HG02970 (cell line): ENCODE measurements around the gene PNISR.

Experiments used
- ATAC-seq: cut with Tn5 transposase; IDR thresholded peaks from one replicate; pipeline ENCODE4 v1.9.1; 2021; ENCODE audit warnings: mild to moderate bottlenecking, moderate library complexity, moderate number of reproducible peaks; ENCODE audit not compliant: unreplicated experiment, low FRiP score

Gene PNISR

DNA sequence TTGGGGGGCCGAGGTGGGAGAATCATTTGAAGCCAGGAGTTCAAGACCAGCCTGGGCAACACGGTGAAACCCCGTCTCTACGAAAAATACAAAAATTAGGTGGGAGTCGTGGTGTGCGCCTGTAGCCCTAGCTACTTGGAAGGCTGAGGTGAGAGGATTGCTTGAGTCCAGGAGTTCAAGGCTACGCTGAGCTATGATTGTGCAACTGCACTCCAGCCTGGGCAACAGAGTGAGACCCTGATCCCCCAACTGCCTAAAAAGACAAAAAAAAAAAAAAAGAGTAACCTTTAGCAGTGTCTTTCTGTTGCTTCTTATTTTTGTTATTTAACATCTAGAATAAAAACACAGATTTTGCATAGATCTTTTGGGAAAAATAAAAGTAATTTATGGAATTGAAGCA lies 18.0 kb downstream of the PNISR start:
- no peak for ATAC-seq

DNA sequence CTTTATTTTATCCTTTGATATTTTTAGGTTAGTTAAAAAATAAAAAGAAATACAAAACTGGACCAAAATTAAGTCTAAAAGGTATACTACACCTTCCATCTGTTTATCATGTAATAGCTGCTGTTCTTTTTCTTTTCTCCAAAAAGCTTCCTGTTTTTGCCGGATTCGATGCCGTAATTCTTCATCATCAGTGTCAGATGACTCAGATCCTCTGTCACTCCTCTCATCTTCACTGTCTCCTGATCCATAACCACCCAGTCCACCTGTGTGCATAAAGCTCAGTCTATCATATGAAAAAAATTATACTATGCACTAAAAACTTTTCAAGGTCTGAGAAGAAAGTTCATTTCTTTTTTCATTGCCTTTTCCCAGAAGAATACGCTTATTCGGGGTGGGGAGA lies 22.7 kb downstream of the PNISR start:
- ATAC-seq, result no peak

DNA sequence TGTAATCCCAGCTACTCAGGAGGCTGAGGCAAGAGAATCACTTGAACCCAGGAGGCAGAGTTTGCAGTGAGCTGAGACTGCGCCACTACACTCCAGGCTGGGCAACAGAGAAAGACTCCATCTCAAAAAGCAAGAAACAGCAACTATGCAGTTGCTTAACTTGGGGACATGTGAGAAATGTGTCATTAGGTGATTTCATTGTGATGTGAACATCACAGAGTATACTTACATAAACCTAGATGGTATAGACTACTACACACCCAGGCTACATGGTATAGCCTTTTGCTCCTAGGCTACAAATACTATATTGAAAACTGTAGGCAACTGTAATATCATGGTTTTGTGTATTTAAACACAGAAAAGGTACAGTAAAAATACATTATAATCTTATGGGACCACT lies 27.8 kb downstream of the PNISR start:
- ATAC-seq, result no peak

DNA sequence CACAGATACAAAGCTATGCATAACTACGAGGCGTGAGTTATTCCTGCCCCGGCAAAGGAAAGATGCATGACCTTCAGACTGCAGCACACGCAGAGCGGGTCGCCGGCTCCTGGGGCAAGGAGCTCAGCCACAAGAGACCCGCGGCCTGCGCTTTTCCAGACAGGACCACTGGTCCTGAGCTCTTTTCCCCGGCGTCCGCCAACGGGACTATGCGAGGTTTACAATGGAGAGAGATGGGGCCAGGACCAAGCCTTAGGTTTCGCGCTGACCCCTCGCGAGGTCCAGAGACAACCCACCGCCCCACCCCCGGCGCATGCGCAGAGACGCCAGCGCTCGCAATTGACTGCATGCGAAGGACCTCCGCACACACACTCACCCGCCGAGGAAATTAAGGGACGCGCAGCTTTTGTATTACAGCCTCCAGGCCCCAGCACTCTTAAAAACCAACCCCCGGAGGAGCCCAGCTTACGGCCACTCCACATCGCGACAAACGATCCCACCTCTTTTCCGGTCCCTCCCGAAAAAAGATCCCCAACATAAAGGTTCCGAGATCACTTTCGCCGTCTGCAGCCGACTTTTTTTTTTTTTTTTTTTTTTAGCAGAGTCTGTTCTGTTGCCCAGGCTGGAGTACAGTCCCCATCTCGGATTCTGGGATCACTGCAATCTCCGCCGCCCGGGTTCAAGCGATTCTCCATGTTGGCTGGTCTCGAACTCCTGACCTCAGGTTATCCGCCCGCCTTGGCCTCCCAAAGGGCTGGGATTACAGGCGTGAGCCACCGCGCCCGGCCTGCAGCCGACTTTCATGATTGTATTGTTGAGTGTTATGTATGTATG lies 31.2 kb downstream of the PNISR start, which contains the start of gene COQ3:
Gene COQ3, minus strand, starts transcription at position 498 of the 834 bp plus-strand sequence. Its CDS starts 16 bp downstream, at position 482.
- ATAC-seq, result peak; percentile 80

- peak; percentile 20 for ATAC-seq
Observed at GRCh38 chr6:99393366-99393697, 31.8 kb downstream of the PNISR start.

GRCh38 chr6:99390896-99391295 lies 34.2 kb downstream of the PNISR start:
- ATAC-seq, result no peak

- no peak for ATAC-seq
Observed at GRCh38 chr6:99384507-99384906, 40.6 kb downstream of the PNISR start.

- ATAC-seq, result no peak
Observed at GRCh38 chr6:99378636-99379035, 46.5 kb downstream of the PNISR start.

DNA sequence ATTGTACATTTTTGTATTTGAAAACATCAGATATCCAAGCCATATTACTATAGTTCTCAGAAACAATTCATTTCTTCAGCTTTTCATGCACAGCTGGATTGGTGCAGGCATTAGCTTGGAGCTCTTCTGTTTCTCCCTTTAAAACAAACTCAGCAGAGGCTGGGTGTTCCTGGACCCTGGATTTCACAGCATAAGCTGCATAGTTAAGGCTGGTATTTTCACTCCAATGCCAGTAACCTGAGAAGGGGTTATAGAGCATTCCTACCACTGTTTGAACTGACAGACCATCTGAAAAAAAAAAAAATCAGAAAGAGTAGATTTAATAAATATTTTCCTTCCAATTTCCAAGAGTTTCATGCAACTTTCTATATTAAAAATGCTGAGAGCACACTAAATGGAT lies 55.6 kb downstream of the PNISR start:
- no peak for ATAC-seq

- no peak for ATAC-seq
Observed at GRCh38 chr6:99366852-99367251, 58.3 kb downstream of the PNISR start.

DNA sequence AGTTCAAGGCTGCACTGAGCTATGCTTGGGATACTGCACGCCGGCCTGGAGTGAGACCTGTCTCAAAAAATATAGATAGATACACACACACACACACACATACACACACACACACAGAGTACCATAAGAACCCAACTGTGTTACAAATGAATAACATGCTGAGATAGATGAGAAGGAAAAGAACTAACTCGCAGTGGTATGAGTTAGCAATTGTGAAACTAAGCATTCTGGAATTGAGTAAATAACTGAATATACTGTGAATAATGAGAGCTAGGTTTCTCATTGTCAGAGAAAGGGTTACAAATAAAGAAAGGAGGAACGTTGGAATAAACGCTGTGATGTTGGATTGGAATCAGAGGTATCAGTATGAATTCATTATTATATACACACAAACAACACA lies 61.1 kb downstream of the PNISR start:
- peak; percentile 75 for ATAC-seq

DNA sequence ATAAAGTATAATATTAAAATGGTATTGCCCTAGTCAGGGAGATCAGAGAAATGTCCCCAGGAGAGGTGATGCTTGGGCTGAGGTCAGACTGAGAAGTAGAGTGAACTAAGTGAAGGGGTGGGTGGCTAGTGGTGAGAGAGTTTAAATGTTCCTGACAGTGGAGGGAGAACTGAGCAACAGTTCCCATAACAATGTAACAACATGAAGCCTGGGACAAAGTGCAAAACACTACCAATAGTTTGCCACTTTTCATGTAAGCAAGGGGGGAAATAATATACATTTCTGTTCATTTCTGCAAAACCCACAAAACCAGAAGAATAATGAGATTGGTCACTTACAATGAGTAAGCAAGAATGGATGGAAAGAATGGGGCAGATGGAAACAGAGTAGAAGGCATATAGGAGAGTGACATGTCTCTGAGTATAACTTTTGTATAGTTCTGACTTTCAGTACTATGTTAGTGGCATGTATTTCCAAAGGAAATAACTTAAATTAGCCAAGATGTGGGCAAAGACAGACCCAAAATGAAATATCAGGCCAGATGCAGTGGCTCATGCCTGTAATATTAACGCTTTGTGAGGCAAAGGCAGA lies 62.3 kb downstream of the PNISR start:
- no peak for ATAC-seq

DNA sequence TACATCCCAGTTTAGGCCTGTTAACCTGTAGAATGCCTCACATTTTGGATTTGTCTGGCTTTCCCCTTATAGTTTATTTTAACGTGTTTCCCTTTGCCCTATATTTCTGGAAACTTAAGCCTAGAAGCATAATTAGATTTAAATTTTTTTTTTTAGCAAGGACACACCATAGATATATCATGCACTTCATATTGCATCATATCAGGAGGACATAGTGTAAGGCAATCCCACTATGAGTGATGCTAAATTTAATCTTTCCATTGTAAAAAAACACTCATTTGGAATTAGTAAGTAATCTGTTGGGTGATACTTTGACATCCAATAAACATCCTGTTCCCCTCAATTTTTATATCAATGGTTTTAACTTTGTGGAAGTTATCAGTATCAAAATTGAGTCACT lies 65.3 kb downstream of the PNISR start:
- ATAC-seq, result no peak

GRCh38 chr6:99356641-99357040 lies 68.5 kb downstream of the PNISR start:
- ATAC-seq, result no peak

DNA sequence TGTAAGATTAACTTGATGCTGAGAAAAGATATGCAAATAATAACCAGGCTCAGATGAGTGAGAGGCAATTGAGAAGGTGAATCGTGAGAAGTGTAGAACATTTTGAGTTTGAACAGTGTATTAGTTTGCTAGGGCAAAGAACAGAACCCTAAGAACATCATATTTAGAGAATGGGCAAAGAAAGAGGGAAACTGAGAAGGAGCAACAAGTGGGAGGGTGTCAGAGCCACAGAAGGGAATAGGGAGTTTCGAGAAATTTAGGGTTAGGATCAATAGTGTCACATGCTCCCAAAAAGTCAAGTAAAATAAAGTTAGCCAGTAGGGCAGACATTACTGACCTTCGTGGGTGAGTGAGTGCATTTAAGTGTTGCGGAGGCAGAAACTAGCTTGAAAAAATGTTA lies 70.1 kb downstream of the PNISR start:
- ATAC-seq, result no peak

DNA sequence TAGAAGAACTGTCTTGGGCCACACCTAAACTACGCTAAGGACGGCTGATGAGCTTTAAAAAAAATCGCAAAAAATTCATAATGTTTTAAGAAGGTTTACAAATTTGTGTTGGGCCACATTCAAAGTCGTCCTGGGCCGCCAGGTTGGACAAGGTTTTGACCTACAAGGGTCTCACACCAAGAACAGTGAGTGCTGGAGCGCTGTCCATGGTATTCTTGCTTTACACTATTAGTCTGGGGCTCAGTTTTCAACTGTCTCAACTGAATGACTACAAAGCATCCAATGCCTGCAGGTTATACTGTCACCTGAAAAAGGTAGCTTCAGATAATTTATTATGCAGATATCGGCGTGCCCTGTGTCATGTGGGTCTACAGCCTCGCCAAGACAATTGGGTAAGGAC lies 72.0 kb downstream of the PNISR start:
- no peak for ATAC-seq

DNA sequence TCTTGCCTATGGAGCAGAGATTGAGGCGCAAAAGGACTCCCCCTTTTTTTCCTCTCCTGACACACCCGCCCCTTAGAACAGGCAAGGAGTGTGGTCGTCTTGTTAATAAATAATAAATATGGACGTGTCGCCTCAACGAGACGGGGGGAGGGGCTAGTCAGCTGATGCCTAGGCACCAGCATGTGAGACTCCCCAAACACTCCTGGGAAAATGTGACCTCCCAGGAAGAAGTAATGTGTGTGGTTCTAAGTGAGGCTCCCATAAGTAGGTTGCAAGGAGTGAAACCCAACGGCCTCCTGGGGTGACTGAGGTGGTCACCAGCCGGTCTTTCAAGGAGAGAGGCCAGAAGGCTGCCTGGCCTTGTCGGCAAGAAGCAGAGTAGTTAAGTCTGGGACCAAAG lies 74.5 kb downstream of the PNISR start:
- no peak for ATAC-seq

GRCh38 chr6:99349171-99350141 lies 75.7 kb downstream of the PNISR start, which contains the start of gene FAXC:
TSS of gene FAXC (minus strand) at chr6:99349674. CDS start at chr6:99349372, 302 bp downstream.
- ATAC-seq, result no peak

- no peak for ATAC-seq
Observed at GRCh38 chr6:99348288-99349170, 76.6 kb downstream of the PNISR start.
